CD4-positive, alpha-beta T cell treated with Interleukin-12 subunit alpha and Interleukin-12 subunit beta, for 1 hour (primary cell): ENCODE data around the gene PARD3.
"Not testable (repeated sequence)": the region's sequence is repeated elsewhere in the genome, so short reads cannot be mapped to it uniquely, and the experiment has no call there.

Source experiments
- DNase-seq: peaks from one replicate; pipeline ENCODE4 v3.0.0-alpha.2; 2020

PARD3 gene

DNA sequence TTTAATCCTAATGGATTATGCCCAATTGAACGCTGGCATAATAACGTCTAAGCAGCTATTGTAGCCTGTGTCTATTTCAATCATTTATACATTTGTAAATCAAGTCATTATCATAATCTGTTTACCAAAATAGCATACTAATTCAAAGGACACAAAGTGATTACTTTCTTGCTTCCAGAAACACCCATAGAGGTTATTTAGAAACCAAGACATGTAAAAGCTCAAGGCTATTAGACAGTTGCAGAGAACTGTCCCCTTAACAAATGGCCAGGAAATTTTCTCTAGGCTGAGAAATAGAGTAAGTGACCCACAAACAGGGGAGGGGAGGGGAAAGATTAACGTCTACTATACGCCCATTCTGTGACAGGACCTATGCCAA lies 455.7 kb downstream of the PARD3 start:
- no peak for DNase-seq

DNA sequence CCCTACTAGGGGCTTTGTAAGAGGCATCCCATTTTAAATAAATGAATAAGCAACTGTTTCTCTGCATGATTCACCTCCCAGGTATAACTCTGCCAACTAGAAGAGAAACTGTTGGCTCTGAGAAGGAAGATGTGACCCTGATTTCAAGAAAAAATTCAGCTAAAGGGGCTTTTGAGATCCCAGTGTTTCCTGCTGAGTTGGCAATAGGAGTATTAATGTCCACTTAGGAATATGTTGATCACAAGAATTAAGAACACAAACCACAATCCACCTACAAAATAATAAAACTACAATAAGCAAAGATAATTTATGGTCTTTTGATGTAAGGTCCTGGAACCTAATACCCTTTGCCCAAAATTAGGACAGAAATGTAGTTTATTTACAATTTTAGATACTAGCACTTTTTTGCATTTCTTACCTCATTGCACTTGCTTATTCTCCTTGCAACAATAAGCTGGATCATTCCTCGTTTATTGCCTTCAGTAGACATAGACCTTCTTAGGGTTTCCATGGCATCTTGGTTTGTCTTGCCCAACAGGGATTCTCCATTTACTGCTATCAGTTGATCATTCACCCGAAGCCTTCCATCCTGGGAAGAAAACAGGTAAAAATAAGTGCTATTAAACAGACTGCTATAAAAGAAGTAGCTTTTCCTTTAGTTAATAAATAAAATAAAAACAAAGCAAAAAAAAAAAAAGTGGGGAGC lies 456.2 kb downstream of the PARD3 start:
- no peak for DNase-seq

DNA sequence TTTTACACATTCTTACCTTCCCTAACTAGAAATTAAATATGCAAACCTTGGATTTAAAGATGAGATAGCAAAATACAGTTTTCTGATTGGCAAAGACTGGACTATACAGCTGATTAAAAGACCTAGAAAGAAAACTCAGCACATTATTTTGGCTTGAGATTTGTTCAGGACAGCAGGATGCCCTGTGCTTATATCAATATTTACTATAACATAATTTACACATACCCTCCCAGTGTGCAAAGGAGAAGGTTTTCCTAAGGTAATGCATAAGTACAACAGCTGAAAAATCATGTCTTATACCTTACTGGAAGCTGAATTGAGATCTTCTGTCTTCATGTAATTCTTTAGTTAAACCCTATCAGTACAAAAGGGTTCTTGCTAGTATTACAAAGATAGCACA lies 458.6 kb downstream of the PARD3 start:
- no peak for DNase-seq

DNA sequence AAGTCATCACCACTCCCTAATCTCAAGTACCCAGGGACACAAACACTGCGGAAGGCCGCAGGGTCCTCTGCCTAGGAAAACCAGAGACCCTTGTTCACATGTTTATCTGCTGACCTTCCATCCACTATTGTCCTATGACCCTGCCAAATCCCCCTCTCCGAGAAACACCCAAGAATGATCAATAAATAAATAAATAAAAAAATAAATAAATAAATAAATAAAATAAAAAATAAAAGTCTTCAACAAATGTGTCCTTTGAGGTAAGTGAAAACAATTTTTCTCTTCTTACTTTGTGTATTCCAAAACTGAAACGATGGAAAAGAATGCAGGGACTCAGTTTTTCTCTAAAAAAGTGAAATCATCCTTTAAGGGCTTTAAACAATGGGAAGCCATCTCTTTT lies 461.6 kb downstream of the PARD3 start:
- not testable (repeated sequence) for DNase-seq

DNA sequence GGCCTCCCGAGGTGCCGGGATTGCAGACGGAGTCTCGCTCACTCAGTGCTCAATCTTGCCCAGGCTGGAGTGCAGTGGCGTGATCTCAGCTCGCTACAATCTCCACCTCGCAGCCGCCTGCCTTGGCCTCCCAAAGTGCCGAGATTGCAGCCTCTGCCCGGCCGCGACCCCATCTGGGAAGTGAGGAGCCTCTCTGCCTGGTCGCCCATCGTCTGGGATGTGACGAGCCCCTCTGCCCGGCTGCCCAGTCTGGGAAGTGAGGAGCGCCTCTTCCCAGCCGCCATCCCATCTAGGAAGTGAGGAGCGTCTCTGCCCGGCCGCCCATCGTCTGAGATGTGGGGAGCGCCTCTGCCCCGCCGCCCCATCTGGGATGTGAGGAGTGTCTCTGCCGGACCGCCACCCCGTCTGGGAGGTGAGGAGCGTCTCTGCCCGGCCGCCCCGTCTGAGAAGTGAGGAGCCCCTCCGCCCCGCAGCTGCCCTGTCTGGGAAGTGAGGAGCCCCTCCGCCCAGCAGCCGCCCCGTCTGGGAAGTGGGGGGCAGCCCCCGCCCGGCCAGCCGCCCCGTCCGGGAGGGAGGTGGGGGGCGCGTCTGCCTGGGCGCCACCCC lies 462.4 kb downstream of the PARD3 start:
- DNase-seq: not testable (repeated sequence)

DNA sequence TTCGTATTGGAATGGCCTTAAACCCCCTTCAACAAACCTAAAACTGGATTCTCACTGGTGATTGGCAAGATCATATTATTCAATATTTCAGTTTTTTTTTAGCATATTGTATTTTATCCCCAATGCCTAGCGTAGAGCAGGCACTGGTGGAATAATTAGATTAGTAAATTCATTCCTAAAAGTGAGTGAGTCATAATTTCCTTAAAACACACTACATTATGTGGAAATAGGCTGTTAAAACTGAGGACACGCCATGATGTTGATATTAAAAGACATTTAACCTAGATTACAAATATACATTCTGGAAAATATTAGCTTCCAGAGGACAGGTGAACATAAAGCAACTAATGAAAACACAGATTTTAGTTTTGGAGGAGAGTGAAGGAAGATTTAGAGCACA lies 463.9 kb downstream of the PARD3 start:
- no peak for DNase-seq

DNA sequence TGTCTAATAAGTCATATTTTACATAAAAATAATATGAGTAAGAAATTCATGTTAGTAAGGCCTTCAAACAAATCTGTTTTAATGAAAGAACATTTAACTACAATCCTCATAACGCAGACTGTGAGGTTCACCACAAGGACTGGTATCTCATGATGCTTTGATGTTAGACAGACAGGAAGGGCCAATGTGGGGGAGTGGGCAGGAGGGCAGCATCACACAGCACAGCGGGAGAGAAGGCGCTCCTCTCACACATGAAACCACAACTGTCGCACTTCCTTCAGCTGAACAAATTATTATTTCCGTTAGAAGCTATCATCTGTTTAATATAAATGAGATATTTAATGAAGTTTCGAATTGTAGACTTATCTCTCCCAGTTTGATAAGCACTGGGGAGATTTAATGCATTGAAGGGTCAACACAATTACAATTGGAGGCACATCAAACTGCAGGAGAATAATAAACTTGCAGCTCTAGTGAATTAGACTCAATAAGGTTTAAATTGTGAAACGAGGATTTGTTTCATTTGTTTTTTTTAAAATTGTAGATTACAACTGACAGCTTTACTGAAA lies 466.1 kb downstream of the PARD3 start:
- no peak for DNase-seq

DNA sequence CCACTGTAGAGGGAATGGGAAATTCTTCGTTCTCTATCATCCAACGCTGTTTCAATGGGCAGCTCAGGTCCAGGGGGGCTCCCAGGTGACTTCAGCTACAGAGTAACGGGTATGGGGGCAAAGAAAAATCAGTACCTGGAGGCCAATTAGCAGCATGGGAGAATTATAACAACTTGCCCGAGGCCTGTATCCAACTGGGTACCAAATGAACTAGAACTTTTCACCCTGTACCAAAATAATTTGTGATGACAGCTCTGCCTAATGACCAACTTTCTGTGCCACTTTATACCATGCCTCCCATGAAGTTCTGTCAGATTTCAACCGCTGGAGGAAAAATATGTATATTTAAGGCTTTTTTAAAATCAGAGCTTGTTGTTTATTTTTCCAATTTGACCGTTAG lies 467.1 kb downstream of the PARD3 start:
- no peak for DNase-seq

DNA sequence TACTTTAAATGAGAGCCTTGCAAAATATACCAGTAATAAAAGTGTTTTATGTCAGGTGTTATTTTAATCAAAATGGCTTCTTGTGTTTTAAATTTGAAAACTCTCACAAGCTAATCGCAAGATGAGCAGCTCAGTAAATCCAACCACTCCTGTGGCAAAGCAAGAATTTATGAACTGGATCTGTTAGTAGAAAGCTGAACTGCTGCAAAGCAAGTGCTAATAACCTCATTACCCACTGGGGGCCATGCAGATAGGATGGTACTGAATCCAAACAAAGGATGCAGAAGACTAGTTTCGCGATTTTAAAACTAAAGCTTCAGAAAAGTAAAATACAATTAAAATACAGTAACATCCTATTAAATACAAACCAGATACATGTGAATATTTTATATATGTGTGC lies 468.0 kb downstream of the PARD3 start:
- no peak for DNase-seq

DNA sequence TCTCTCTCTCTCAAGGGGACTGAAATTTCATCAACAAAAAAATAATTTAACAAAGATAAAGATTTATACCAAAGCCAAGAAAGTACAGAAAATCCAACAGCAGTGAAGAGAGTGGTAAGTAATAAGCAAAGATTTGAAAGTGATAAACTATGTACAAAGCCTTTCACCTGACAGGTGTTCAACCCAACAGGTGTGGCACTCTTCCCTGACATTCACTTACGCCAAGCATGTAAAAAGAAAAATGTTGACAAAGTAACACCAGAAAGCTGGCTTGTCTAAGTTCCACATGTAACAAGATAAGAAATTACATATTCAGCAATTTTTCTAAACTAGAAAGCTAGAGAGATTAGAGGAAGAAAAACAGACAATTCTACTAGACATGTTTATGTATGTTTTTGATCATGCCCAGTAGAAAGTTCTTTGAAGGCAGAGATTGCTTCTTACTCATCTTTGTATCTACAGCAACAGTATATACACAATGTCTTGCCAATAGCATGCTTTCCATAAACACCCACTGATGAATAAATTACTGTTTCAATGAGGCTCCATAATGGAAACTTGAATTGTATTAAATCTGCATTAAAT lies 468.5 kb downstream of the PARD3 start:
- DNase-seq: no peak

DNA sequence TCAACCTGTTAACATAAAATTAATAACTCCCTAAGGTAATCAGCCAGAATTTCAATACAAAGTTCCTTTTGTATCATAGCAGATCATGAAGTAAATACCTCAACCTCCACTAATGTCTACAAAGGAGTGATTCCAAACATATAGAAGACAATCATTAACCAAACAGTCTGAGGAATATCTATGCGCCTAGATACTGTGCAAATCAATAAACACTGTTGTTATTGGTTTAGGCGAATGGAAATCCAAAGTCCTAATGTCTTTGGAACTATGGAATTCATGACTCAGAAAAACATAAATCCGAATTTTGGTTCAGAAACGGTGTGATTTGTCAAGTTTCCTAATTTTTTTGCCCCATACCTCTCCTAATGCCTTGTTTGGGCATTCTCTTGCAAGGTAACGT lies 469.7 kb downstream of the PARD3 start:
- DNase-seq: no peak

DNA sequence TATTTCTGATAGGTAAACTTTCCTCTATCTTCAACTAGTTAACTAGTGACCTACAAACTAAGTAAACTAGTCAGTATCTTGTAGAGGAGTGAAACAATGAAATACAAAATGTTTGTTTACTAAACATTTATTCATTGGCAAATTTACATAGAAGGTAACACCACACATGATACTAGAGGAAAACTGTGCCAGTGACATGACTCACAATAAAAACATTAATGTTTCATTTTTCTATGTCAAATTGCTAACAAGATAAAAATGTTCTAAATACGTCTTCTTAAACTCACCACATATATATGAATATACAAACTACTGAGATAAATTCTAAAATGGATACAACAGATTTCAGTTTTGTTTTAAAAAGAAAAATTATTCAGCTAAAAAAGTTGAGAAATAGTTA lies 471.3 kb downstream of the PARD3 start:
- no peak for DNase-seq

DNA sequence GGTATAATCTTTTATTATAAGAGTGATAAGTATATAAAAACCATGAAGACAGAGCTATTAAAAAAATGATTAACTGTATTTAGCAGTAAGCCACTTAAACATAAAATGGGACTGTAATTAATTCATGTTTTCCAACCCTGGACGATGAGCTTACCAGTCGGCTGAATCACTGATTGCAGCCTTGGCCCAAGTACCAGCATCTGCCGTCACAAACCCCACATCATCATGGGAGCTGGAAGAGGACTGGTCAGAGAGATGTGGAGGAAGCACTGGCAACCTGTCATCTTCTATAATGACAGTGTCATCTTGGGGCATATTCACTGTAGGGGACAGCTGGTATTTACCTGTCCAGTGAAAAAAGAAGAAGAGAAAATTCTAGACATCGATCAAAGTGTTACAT lies 473.6 kb downstream of the PARD3 start:
- DNase-seq: no peak

DNA sequence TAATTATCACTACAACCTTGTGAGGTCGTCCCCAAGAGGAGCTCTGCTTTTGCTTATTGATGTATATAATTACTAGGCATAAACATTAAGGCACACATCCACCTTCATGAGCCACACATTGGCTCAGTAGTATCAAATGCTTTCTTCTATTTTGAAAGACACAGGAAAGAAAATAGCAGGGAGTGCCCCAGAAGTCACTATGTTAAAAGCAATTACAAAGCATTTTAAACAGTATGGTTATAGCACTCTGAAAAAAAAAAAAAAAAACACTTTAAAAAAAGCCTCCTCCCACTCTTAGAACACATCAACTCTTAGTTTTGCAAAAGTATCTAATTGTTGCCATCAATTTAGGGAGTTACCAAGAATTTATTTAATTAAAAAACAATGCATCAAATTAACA lies 474.2 kb downstream of the PARD3 start:
- DNase-seq: no peak

DNA sequence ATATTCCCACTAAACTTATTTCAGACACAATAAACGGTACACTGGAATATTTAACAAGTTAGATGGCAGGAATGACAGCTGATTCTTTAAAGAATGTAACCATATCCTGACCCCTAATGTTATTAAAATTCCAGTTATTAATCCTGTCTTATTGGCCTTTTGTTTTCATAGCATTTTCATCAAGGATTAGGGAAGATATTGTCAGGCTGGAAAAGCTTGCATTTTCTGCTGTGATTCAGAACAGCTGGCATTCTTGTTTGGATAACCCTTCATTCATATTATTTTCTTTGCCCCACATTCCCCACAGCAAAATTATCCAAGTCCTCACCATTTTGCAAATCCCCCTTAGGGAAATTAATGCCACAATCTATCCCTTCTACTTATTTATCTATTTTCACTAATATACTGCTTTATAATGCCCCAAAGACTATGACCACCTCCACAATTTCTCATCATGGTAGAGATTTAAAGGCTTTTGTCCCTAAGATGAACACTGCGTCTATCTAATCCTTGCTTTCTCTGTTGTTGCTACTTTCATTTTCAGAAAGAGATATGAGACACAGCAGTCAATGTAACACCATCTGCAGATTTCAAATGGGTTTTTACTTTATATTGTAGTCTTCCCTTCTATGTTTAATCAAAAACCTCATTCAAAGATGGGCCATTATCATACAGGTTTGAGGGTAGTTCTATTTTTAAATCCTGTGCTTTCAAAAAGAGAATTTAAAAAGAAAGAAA lies 475.1 kb downstream of the PARD3 start:
- no peak for DNase-seq

DNA sequence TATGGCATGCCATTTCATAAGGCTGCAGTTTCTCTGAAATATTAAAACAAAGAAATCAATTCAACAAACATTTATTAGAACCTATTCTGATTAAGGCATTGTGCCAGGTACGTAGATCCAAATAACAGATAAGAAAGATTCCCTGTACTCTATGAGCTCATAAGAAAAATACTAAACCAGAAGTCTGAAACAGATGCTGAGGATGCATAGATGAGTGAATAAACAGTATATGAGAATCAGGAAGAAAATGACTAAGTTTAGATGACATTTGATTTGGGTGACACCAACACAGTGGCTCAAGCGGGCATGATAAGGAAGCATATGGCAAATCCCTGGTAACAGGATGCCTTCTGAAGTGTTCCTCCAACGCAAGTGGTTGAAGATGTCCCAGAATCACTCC lies 477.2 kb downstream of the PARD3 start:
- no peak for DNase-seq

DNA sequence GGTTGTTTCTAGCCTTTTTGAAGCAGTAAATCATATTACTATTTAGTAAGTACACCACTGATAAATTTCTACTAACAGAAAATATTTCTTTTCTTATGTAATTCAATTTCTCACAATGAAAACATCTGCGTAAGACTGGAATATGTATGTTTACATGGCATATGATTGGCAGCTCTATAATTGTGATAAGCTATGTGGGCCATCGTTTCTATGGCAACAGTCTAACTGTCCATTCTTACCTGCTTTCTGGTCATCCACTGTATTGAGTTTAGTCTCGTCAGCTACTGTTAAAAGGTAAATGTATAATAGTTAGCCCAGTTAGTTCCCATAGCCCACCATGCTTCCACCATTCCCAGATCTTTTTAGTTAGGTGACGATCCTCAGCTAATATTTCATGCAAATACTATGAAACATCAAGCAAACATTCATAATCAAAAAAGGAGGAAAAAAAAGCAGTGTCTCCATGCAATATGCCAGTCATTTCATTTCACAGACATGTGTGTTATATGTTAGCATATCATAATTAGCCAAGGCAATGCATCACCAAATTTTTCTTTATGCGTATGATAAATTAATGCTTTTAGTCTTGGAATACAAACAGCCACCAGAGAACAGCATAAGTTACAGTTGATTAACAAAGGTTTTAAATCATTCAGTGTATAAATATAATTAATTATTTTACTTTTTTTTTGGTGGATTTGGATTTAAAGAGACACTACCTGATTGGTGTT lies 479.0 kb downstream of the PARD3 start:
- DNase-seq: no peak

DNA sequence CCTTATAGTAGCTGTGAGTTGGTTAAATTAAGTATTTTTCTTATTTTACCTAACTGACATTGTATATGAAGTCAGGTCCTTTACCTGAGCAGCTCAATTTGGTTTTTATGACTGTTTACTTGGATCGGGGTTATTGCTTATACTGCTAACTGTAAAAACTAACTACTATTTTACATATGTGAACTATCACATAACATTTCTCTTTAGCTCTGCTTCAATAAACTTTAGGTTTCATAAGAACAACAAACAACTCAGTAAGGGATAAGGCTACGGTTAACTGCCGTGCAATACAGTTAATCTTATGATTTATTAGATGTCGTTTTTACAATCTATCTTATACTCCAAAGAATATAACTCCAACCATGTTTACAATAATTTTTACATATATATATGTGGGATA lies 480.2 kb downstream of the PARD3 start:
- DNase-seq: no peak

DNA sequence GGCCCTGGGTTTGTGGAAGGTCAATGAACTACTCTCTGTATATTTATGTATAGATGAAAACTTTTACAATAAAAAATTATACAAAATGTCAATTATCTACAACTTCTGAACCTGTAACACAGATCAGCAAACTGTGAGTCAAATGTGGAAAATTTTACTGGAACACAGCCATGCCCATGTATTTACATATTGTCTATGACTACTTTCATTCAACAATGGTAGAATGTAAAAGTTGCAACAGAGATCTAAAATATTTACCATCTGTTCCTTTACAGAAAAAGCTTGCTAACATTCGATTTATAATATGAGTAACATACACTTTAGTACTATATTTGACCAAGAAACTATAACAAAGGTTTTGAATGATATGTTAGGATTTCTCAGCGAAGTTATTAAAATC lies 481.6 kb downstream of the PARD3 start:
- DNase-seq: no peak

DNA sequence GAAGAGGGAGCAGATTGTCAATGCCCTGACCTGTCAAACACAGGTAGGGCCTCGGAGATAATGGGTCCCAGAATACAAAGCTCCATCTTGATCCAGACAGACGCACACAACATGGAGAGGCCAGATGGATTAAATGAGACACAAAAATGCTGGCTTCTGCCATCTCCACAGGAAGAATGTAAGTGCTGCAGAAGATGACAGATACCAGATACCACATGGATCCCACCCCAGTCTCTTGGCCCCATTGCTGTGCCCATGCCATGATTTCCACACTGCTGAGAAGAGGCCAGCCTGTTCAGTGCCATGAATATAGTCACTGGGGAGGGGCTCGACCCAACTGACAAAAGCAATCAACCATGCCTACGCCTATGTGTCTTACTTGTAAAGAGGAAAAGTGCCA lies 487.9 kb downstream of the PARD3 start:
- DNase-seq: no peak

DNA sequence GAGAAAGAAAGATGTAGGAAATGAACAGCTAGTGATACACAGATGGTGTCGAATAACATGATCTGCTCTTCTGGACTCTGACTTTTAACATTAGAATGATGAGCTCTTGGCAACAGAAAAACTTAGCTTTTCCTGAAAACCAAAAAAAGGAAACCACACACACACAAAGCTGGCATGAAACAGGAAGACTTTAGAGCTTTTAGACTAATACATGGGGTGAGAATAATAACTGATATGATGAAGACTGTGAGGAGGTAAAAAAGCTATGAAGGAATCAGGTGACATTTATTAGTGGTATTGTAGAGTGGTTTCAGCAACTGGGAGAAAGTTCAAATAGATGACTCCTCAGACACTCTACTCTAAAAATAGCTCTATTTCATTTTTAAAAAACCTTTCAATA lies 491.9 kb downstream of the PARD3 start:
- no peak for DNase-seq

DNA sequence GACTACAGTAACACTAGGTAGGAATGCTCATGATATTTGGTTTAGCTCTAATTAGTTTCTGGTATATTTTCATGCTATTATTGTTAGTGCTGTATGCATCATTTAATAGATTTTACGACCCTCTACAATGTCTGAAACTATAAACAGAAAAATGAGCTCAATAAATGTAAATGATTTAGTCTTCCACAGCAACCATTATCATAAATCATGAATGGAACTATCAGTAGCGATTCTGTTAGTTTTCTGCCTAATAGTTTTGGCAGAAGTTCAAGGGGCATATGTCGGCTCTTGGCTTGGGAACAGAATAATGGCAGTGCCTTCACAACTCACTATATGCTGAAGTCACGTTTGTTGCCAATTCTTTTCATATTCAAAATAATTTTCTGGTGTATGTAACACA lies 494.8 kb downstream of the PARD3 start:
- DNase-seq: no peak
